Immature natural killer cell (primary cell): Measurements from ENCODE around the gene ASGR1. TPM values are rescaled to one million over a fixed set of nuclear protein-coding genes. Genes with fewer than 3 reads are reported as not detected.

Experiments used
- DNase-seq, 3 donors: peaks; one replicate each; pipeline ENCODE4 v3.0.0; 2022; ENCODE audit warnings: mixed read lengths in 1 of 3
- H3K27ac Mint-ChIP-seq, 6 donors: one replicate each; pipeline ENCODE4 v1.8.0; 2020; ENCODE audit warnings: mixed read lengths in 6 of 6, mild to moderate bottlenecking in 5 of 6, inconsistent platforms in 4 of 6, moderate library complexity in 3 of 6
- H3K27me3 Mint-ChIP-seq, 3 donors: one replicate each; pipeline ENCODE4 v1.8.0; 2020 to 2021; ENCODE audit warnings: low read depth in 3 of 3, mild to moderate bottlenecking in 3 of 3, mixed read lengths in 3 of 3, moderate library complexity in 3 of 3, inconsistent platforms in 1 of 3
- H3K36me3 Mint-ChIP-seq, 3 donors: one replicate each; pipeline ENCODE4 v1.8.0; 2020; ENCODE audit warnings: mixed read lengths in 3 of 3, inconsistent platforms in 2 of 3, mild to moderate bottlenecking in 2 of 3
- H3K4me1 Mint-ChIP-seq, 2 donors: one replicate each; pipeline ENCODE4 v1.8.0; 2020; ENCODE audit warnings: inconsistent platforms in 2 of 2, mild to moderate bottlenecking in 2 of 2, mixed read lengths in 2 of 2, moderate library complexity in 1 of 2
- H3K4me3 Mint-ChIP-seq, 5 donors: one replicate each; pipeline ENCODE4 v1.8.0; 2020; ENCODE audit warnings: mild to moderate bottlenecking in 5 of 5, mixed read lengths in 5 of 5, inconsistent platforms in 3 of 5, moderate library complexity in 3 of 5
- H3K9me3 Mint-ChIP-seq, 6 donors: one replicate each; pipeline ENCODE4 v1.8.0; 2020; ENCODE audit warnings: mild to moderate bottlenecking in 6 of 6, mixed read lengths in 6 of 6, inconsistent platforms in 4 of 6, moderate library complexity in 3 of 6
- polyA plus RNA-seq, 3 donors: library from polyadenylated mRNA; unstranded; fragments of 300-500 nt; fragmentation: Illumina TruSeq; gene quantifications; one replicate each; pipeline ENCODE4 v1.2.3, GENCODE V29; 2021

The ASGR1 gene
- polyA plus RNA-seq, 3 donors from 2014 or later: 0.55 to 0.84 (median 0.81) TPM

DNA sequence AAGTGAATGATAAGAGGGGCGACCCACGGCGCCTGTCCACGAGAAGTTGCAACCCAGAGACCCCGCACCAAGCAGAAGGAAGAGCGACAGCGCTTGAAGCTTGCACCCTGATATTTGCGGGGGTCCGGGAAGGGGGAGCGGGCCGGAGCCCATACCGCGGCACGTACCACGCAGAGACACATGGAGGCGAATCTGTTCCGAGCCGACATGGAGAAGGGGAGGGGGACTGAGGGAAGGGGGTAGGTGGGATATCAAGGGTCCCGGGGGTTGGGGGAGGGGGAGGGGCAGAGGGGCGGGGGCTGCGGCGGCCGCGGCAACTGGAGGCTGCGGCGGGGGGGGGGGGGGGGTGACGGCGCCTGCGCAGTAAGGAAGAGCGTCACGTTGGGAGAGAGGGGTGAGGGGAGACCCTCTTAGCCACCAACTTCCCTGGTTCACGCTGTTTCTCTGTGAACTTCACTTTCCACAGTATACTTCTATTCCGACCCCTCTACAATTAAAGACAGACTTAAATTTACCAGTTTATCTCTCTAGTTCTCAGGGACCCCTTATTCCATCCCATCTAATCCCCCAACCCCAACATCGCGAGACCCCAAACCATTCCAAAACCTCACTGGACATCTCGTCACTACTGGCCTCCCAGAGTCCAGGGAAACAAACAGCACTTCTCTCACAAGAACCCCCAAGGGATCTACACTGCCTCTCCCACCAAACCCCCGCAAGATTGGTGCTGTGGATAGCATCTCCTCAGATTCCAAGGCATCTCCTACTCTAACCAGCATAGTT is 32.5 kb upstream of the ASGR1 start:
- Mint-ChIP-seq H3K4me1 (peaks cover 28 to 29% of the 10 kb centered on the region in 2 donors), H3K27ac (peak overlapping the region in 3 of 6 donors; percentile 27 to 65 (median 62)), H3K4me3 (no peak overlapping the region), H3K27me3 (peaks cover 20 to 25% (median 22%) of the 10 kb centered on the region in 3 donors), H3K9me3 (no peaks in the 10 kb centered on the region), H3K36me3 (no peaks in the 10 kb centered on the region)
- no peak for DNase-seq

- no peaks in the 10 kb centered on the region for H3K9me3 Mint-ChIP-seq
- no peaks in the 10 kb centered on the region for H3K36me3 Mint-ChIP-seq
- H3K27me3 Mint-ChIP-seq: peaks cover 25 to 27% (median 27%) of the 10 kb centered on the region in 3 donors
- peaks cover 31 to 34% of the 10 kb centered on the region in 2 donors for H3K4me1 Mint-ChIP-seq
- DNase-seq: no peak
- no peak overlapping the region for H3K4me3 Mint-ChIP-seq
- H3K27ac Mint-ChIP-seq: peak overlapping the region in 3 of 6 donors; percentile 14 to 71 (median 68)
These were observed 29.7 kb upstream of the ASGR1 start for GRCh38 chr17:7208754-7209460.

- Mint-ChIP-seq H3K9me3 (no peaks in the 10 kb centered on the region), H3K36me3 (no peaks in the 10 kb centered on the region), H3K4me3 (no peak overlapping the region), H3K27ac (peak overlapping the region in 4 of 6 donors; percentile 14 to 84 (median 70)), H3K4me1 (peaks cover 27 to 33% of the 10 kb centered on the region in 2 donors), H3K27me3 (peaks cover 19 to 23% (median 20%) of the 10 kb centered on the region in 3 donors)
- no peak for DNase-seq
These were observed 28.9 kb upstream of the ASGR1 start for GRCh38 chr17:7208027-7208571.

DNA sequence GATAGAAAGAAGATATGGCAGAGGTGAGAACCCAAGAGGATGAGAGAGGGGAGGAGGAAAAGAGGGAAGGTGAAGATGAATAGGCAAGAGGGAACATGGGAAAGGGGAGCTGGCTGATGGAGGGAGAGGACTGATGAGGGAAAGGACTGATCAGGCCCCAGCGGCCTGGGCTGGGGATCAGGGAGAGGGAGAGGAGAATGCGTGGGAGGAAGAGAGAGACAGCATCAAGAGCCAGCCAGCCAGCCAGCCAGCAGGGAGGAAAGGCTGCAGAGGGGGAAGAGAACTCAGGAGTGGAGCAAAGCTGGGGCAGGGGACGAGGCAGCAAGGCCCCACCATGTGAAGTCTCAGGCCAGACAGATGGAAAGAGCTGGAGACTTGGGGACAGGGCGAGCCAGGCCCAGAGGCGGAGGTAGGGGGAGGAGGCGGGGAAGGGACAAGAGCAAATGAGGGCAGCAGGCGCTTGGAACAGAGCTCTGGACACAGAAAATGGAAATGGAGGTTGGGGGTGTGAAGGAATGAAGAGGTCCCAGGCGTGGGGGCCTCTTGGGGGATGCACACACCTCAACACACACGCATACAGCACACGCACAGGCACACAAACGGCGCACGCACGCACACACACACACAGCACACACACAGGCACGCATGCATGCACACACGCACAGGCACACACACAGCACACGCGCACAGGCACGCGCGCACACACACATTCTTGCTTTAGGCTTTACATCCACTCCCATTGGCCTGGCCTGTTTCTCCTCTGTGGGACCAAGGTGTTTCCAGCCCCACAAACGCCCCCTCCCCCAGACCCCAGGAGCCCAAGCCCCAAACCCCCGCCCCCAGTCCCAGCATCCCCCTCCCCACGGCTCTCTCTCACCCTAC is 28.2 kb upstream of the ASGR1 start:
- peak overlapping the region in 5 of 6 donors; percentile 72 to 98 (median 89) for H3K27ac Mint-ChIP-seq
- H3K4me3 Mint-ChIP-seq: peak overlapping the region in 2 of 5 donors; percentile 1 to 3
- peaks cover 20 to 22% (median 20%) of the 10 kb centered on the region in 3 donors for H3K27me3 Mint-ChIP-seq
- peaks cover 31 to 36% of the 10 kb centered on the region in 2 donors for H3K4me1 Mint-ChIP-seq
- H3K9me3 Mint-ChIP-seq: no peaks in the 10 kb centered on the region
- no peaks in the 10 kb centered on the region for H3K36me3 Mint-ChIP-seq
- no peak for DNase-seq

DNA sequence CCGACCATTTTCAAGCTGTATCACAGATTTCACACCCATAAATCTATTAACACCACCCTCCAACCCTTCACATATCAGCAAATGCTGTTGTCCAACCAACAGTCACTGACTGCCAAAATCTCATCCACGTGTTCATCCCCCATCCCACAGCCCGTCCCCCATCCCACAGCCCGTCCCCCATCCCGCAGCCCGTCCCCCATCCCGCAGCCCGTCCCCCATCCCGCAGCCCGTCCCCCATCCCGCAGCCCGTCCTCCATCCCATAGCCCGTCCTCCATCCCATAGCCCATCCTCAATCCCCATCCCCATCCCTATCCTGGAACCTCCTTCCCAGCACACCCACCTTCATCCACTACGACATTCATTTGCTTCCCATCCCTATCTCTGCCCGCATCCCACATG is 26.4 kb upstream of the ASGR1 start:
- no peaks in the 10 kb centered on the region for H3K36me3 Mint-ChIP-seq
- H3K27me3 Mint-ChIP-seq: peaks cover 15 to 19% (median 18%) of the 10 kb centered on the region in 3 donors
- H3K4me1 Mint-ChIP-seq: peaks cover 31 to 37% of the 10 kb centered on the region in 2 donors
- peak overlapping the region; percentile 93 to 99 (median 97) for H3K27ac Mint-ChIP-seq
- H3K9me3 Mint-ChIP-seq: no peaks in the 10 kb centered on the region
- peak overlapping the region; percentile 87 to 91 (median 90) for H3K4me3 Mint-ChIP-seq
- no peak for DNase-seq

GRCh38 chr17:7204828-7205461 is 25.8 kb upstream of the ASGR1 start:
- Mint-ChIP-seq H3K27me3 (peaks cover 14 to 18% (median 16%) of the 10 kb centered on the region in 3 donors), H3K9me3 (no peaks in the 10 kb centered on the region), H3K27ac (peak overlapping the region; percentile 93 to 99 (median 97)), H3K4me3 (peak overlapping the region; percentile 87 to 91 (median 90)), H3K4me1 (peaks cover 31 to 37% of the 10 kb centered on the region in 2 donors), H3K36me3 (no peaks in the 10 kb centered on the region)
- DNase-seq: peak; percentile 96 to 97 (median 97)

- no peaks in the 10 kb centered on the region for H3K9me3 Mint-ChIP-seq
- H3K4me1 Mint-ChIP-seq: peaks cover 31 to 37% of the 10 kb centered on the region in 2 donors
- peak overlapping the region; percentile 93 to 99 (median 97) for H3K27ac Mint-ChIP-seq
- H3K4me3 Mint-ChIP-seq: peak overlapping the region; percentile 87 to 91 (median 90)
- no peak for DNase-seq
- H3K27me3 Mint-ChIP-seq: peaks cover 14 to 18% (median 16%) of the 10 kb centered on the region in 3 donors
- no peaks in the 10 kb centered on the region for H3K36me3 Mint-ChIP-seq
These were observed 25.2 kb upstream of the ASGR1 start for GRCh38 chr17:7204336-7204735.

DNA sequence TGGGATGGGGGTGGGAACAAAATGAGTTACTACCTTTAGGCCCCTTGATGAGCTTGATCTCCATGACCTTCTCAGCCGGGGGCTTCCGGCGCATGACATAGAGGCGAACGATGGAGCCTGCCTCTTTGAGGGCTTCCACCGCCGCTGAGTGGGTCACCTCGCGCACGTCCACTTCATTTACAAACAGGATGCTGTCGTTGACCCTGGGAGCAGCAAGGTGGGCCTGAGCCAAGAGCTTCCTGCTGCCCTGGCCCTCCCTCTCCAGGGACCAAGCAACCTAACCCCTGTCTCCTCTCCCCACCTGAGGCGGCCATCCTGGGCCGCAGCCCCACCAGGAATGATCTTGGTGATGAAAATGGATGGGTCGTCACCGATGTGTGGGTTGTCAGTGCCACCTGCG is 24.2 kb upstream of the ASGR1 start:
- peak overlapping the region; percentile 93 to 99 (median 97) for H3K27ac Mint-ChIP-seq
- H3K9me3 Mint-ChIP-seq: no peaks in the 10 kb centered on the region
- peaks cover 13 to 16% (median 15%) of the 10 kb centered on the region in 3 donors for H3K27me3 Mint-ChIP-seq
- no peaks in the 10 kb centered on the region for H3K36me3 Mint-ChIP-seq
- no peak for DNase-seq
- peak overlapping the region in 4 of 5 donors; percentile 26 to 91 (median 68) for H3K4me3 Mint-ChIP-seq
- peaks cover 31 to 37% of the 10 kb centered on the region in 2 donors for H3K4me1 Mint-ChIP-seq

DNA sequence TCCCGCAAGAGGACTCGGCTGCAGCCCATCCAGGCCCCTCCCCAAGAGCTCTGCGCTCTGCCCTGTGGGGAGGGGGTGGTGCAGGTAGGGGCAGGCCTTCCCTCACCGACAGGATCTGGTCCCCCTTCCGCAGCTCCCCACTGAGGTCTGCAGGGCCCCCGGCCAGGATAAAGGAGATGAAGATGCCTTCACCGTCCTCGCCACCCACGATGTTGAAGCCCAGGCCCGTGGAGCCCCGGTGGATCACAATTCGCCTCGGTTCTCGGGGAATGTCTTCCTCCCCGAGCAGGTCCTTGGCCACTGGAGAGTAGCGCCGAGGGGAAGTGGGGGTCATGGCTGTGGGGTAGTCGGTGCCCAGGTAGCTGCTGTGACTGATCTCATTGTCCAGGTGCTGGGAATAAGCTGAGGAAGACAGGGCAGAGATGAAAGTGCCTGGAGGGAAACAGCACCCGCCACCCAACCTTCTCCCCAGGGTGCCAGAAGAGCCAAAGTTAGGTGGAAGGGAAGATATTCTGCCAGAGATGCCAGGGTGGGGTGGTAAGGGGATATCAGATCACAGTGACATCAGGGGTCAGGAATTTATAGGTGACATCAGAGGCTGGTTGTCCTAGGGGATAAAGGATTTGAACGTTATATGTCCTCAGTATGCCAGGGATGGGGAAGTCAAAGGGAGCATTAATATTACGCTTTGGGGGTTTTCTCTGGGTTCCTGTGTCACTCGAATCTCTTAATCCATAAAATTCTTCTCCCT is 17.7 kb upstream of the ASGR1 start:
- DNase-seq: no peak
- Mint-ChIP-seq H3K27ac (no peak overlapping the region), H3K4me1 (no peaks in the 10 kb centered on the region), H3K9me3 (no peaks in the 10 kb centered on the region), H3K4me3 (no peak overlapping the region), H3K36me3 (no peaks in the 10 kb centered on the region), H3K27me3 (peaks cover 0 to 5% (median 0%) of the 10 kb centered on the region in 3 donors)

DNA sequence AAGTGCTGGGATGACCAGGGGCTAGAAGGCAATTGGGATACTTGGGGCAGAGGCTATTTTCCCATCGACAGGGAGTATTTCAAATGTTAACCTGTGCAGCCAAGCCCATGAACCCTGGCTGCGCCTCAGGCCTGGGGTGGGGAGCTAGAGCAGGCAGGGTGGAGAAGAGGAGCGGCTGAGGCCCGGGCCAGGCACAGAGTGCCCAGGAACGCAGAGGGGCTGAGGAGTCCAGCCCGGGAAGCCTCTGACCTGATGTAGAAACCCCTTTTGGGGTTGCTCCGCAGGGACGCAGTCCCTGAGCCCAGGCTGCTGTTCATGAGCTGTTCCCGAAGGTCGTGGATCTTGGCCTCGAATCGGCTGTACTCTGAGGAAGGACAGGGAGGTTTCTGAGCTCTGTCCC is 16.8 kb upstream of the ASGR1 start:
- Mint-ChIP-seq H3K27ac (no peak overlapping the region), H3K9me3 (no peaks in the 10 kb centered on the region)
- DNase-seq: no peak

DNA sequence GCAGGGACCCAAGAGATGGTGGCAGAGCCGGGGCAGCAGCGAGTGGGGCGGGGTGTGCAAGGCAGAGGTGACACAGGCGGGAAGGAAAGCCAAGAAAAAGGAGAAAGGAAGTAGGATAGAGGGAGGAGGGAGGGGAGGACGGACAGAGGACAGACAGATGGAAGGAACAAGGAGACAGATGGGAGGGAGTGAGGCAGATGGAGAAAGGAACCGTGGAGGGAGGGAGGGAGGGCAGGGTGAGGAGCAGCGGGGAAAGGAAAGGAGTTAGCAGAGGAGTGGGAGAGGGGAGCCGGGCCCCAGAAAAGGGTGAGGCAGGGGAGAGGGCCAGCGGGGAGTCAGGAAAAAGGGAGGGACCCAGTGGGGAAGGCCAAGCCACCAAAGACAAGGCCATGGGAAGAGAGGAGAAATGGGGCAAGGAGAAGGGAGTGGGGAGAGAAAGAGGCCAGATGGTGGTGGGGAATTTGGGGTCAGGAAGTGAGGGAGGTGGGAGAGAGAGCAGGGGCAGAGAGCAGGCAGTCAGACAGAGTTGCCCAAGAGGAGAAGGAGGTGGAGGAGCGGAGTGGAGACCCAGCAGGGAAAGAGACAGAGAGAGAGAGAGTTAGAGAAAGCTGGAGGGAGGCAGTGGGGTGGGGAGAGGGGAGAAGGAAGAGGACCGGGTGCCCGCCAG is 13.2 kb upstream of the ASGR1 start:
- H3K36me3 Mint-ChIP-seq: no peaks in the 10 kb centered on the region
- no peaks in the 10 kb centered on the region for H3K4me1 Mint-ChIP-seq
- no peaks in the 10 kb centered on the region for H3K9me3 Mint-ChIP-seq
- peaks cover 0 to 6% (median 0%) of the 10 kb centered on the region in 3 donors for H3K27me3 Mint-ChIP-seq
- no peak for DNase-seq
- H3K4me3 Mint-ChIP-seq: no peak overlapping the region
- H3K27ac Mint-ChIP-seq: peak overlapping the region in 2 of 6 donors; percentile 8 to 56

More for the DNA sequence above, 16.8 kb upstream of the ASGR1 start:
- Mint-ChIP-seq H3K36me3 (no peaks in the 10 kb centered on the region), H3K4me1 (no peaks in the 10 kb centered on the region), H3K27me3 (peaks cover 0 to 5% (median 0%) of the 10 kb centered on the region in 3 donors), H3K4me3 (no peak overlapping the region)
